SU-DHL-6 (cell line): Measurements from ENCODE around the gene PHF10.

Experiments used
- H2AFZ ChIP-seq: fragments of 200-600 bp; sonication (generic); 2 replicates; pipeline ENCODE4 v1.6.1; 2014; ENCODE audit warnings: low read depth, mild to moderate bottlenecking, moderate library complexity, mixed read lengths, antibody characterized with exemption, low read length; ENCODE audit not compliant: severe bottlenecking
- H3F3A ChIP-seq: fragments of 200-600 bp; shearing (Covaris generic); 2 replicates; pipeline ENCODE4 v1.6.0; 2016; ENCODE audit warnings: antibody characterized with exemption, mild to moderate bottlenecking; ENCODE audit not compliant: insufficient read depth
- H3K27ac ChIP-seq: fragments of 200-600 bp; sonication (generic); 2 replicates; pipeline ENCODE4 v1.5.1; 2016; ENCODE audit warnings: low read depth, mild to moderate bottlenecking, low read length, moderate library complexity, mixed read lengths
- H3K27me3 ChIP-seq: fragments of 200-600 bp; sonication (generic), shearing (Covaris generic); 2 replicates; pipeline ENCODE4 v1.6.0; 2014; ENCODE audit warnings: mild to moderate bottlenecking, low read length
- H3K36me3 ChIP-seq: fragments of 200-600 bp; sonication (generic); 2 replicates; pipeline ENCODE4 v1.6.1; 2014; ENCODE audit warnings: mild to moderate bottlenecking, low read length, mixed read lengths
- H3K4me2 ChIP-seq: fragments of 300-600, 200-600 bp; shearing (Covaris generic), sonication (generic); 2 replicates; pipeline ENCODE4 v1.6.0; 2014; ENCODE audit warnings: low read length, low read depth, mild to moderate bottlenecking; ENCODE audit not compliant: poor library complexity, severe bottlenecking
- H3K4me3 ChIP-seq: fragments of 200-600 bp; sonication (generic); 2 replicates; pipeline ENCODE4 v1.5.1; 2014; ENCODE audit warnings: antibody characterized with exemption, low read length, mild to moderate bottlenecking, mixed read lengths; ENCODE audit not compliant: insufficient read depth, poor library complexity, severe bottlenecking
- H3K79me2 ChIP-seq: fragments of 200-600 bp; sonication (generic); 2 replicates; pipeline ENCODE4 v1.6.1; 2014; ENCODE audit warnings: mild to moderate bottlenecking, low read length, moderate library complexity; ENCODE audit not compliant: insufficient read depth
- H3K9ac ChIP-seq: fragments of 200-600 bp; sonication (generic); 2 replicates; pipeline ENCODE4 v1.7.0; 2014; ENCODE audit warnings: mild to moderate bottlenecking, low read length
- H3K9me2 ChIP-seq: fragments of 200-600 bp; sonication (generic); replicated peaks from 2 replicates; pipeline ENCODE4 v1.6.1; 2014; ENCODE audit warnings: low read length; ENCODE audit not compliant: insufficient read depth
- H3K9me3 ChIP-seq: fragments of 200-600 bp; sonication (generic); 2 replicates; pipeline ENCODE4 v1.6.1; 2014; ENCODE audit warnings: low read length, mixed read lengths; ENCODE audit not compliant: insufficient read depth
- H4K20me1 ChIP-seq: fragments of 200-600 bp; sonication (generic); 2 replicates; pipeline ENCODE4 v1.6.1; 2014; ENCODE audit warnings: low read depth, mild to moderate bottlenecking, antibody characterized with exemption, low read length, moderate library complexity, mixed read lengths
- EZH2phosphoT487 ChIP-seq: fragments of 200-600 bp; sonication (generic), shearing (Covaris generic); conservative IDR thresholded peaks from 2 replicates; pipeline ENCODE4 v1.6.1; 2018; ENCODE audit warnings: mild to moderate bottlenecking, antibody characterized with exemption, low read length, moderate library complexity, mixed read lengths
- TF ChIP-seq, protein P1 (sequence below): fragments of 200-600 bp; sonication (generic); IDR thresholded peaks from one replicate; pipeline ENCODE4 v1.5.1; 2017; ENCODE audit warnings: antibody characterized with exemption, mild to moderate bottlenecking, low read length, moderate library complexity; ENCODE audit not compliant: insufficient read depth, poor library complexity, severe bottlenecking

Gene PHF10

DNA sequence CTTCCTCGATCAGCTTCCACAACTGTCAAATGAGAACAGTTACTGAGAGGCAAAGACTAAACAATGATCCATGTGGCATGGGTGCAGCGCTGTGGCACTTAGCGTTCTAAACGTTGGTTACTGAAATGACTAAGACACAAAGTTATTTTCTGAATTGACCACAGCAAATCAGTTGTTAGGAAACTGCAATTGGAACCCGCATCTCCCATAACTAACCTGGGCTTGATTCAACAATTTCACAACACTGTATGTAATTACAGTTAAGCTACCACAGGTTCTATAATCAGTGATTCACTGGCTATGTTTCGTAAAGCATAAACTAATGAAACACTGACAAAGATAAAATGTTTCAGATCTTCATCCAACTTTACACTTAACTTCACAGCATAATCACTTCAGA is 35.0 kb downstream of the PHF10 start:
- Histone ChIP-seq H3K4me2 (no peak overlapping the region), H3K9me2 (no peaks in the 10 kb centered on the region), H2AFZ (no peak overlapping the region), H3K79me2 (peaks cover 30% of the 10 kb centered on the region; the same call in 1 of the 2 replicates), H3K36me3 (peaks cover 38% of the 10 kb centered on the region), H3K9ac (no peak overlapping the region), H3F3A (0 out of 2 replicates have a peak, but pooled peaks cover 3% of the 10 kb centered on the region), H3K9me3 (peaks cover 14% of the 10 kb centered on the region; the same call in 1 of the 2 replicates), H4K20me1 (no peaks in the 10 kb centered on the region), H3K27me3 (no peaks in the 10 kb centered on the region), H3K4me3 (no peak overlapping the region), H3K27ac (no peak overlapping the region)
- no peak for TF ChIP-seq EZH2phosphoT487
- TF ChIP-seq, protein P1, sequence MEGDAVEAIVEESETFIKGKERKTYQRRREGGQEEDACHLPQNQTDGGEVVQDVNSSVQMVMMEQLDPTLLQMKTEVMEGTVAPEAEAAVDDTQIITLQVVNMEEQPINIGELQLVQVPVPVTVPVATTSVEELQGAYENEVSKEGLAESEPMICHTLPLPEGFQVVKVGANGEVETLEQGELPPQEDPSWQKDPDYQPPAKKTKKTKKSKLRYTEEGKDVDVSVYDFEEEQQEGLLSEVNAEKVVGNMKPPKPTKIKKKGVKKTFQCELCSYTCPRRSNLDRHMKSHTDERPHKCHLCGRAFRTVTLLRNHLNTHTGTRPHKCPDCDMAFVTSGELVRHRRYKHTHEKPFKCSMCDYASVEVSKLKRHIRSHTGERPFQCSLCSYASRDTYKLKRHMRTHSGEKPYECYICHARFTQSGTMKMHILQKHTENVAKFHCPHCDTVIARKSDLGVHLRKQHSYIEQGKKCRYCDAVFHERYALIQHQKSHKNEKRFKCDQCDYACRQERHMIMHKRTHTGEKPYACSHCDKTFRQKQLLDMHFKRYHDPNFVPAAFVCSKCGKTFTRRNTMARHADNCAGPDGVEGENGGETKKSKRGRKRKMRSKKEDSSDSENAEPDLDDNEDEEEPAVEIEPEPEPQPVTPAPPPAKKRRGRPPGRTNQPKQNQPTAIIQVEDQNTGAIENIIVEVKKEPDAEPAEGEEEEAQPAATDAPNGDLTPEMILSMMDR, result no peak

DNA sequence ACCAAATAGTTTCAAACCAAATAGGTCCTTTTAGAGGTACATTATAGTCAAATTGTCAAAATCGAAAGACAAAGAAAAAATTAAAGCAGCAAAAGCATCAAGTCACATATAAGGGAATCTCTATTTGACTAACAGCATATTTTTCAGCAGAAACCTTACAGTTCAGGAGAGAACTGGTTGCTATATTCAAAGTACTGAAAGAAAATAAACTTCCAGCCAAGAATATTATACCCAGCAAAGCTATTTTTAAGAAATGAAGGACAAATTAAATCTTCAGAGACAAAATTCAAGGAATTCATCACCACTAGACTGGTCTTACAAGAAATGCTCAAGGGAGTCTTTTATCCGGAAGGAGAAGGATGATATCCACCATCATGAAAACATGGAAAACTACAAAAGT is 38.4 kb downstream of the PHF10 start:
- Histone ChIP-seq H3K79me2 (peaks cover 17% of the 10 kb centered on the region; the same call in 1 of the 2 replicates), H3K9me3 (peaks cover 14% of the 10 kb centered on the region; the same call in 1 of the 2 replicates), H3K36me3 (peaks cover 42% of the 10 kb centered on the region)

DNA sequence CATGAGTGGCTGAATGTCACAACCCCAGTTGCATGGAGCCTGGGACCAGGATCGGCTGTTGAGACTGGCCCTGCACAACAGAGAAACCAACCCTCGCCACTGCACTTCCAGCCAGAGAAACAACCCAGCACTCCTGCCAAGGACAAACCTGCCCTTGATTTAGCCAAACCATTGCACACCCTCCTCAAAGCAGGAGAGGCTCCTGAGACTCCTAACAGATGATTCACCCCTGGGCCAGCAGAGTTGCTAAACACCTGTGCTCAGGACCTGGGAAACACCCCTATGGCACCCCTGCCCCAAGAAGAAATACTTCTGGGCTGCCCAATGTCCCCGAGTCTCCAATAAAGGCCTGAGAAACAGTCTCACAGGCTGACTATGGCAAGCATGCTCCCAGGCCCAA is 40.2 kb downstream of the PHF10 start:
- H3K79me2 ChIP-seq, result peaks cover 16% of the 10 kb centered on the region; the same call in 1 of the 2 replicates
- no peaks in the 10 kb centered on the region for H3K9me2 ChIP-seq
- H3K27me3 ChIP-seq, result no peaks in the 10 kb centered on the region
- H3K4me3 ChIP-seq, result no peak overlapping the region
- H3K4me2 ChIP-seq, result no peak overlapping the region
- no peak for TF ChIP-seq EZH2phosphoT487
- TF ChIP-seq, protein P1, result no peak
- no peak overlapping the region for H3K27ac ChIP-seq
- H2AFZ ChIP-seq, result no peak overlapping the region
- peaks cover 46% of the 10 kb centered on the region for H3K36me3 ChIP-seq
- H4K20me1 ChIP-seq, result no peaks in the 10 kb centered on the region
- H3F3A ChIP-seq, result no peaks in the 10 kb centered on the region
- H3K9me3 ChIP-seq, result peaks cover 14% of the 10 kb centered on the region; the same call in 1 of the 2 replicates
- H3K9ac ChIP-seq, result no peak overlapping the region

More for the DNA sequence above, 38.4 kb downstream of the PHF10 start:
- H4K20me1 ChIP-seq, result no peaks in the 10 kb centered on the region
- H3K27me3 ChIP-seq, result no peaks in the 10 kb centered on the region
- H2AFZ ChIP-seq, result no peak overlapping the region
- H3F3A ChIP-seq, result no peaks in the 10 kb centered on the region
- TF ChIP-seq, protein P1, result no peak
- no peak for TF ChIP-seq EZH2phosphoT487
- no peak overlapping the region for H3K27ac ChIP-seq
- no peaks in the 10 kb centered on the region for H3K9me2 ChIP-seq
- H3K9ac ChIP-seq, result no peak overlapping the region
- H3K4me3 ChIP-seq, result no peak overlapping the region
- no peak overlapping the region for H3K4me2 ChIP-seq
